Omental fat pad (tissue), 4 donors: ENCODE data around the gene ARL10. TPM values are rescaled to one million over a fixed set of nuclear protein-coding genes. Genes with fewer than 3 reads are reported as not detected.

ENCODE experiments used
- ATAC-seq: fragments of 150-250 bp; one replicate; pipeline ENCODE4 v1.9.1; 2016; ENCODE audit warnings: mild to moderate bottlenecking, moderate library complexity; ENCODE audit not compliant: low FRiP score
- DNase-seq: peaks from one replicate; pipeline ENCODE4 v3.0.0-alpha.2; 2019; ENCODE audit warnings: low spot score
- total RNA-seq, 4 donors: library from RNA; depleted of rRNA; stranded (reverse); fragments of >200 nt; gene quantifications; one replicate each; pipeline ENCODE4 v1.1.0, GENCODE V29; 2016
- TF ChIP-seq, protein P1 (sequence below), 3 donors: fragments of 450-650 bp; IDR thresholded peaks; one replicate each; pipeline ENCODE4 v1.5.1; 2016 to 2017; ENCODE audit warnings: antibody characterized with exemption in 3 of 3, mild to moderate bottlenecking in 3 of 3, moderate library complexity in 2 of 3

Gene ARL10
- total RNA-seq, 4 donors from 2014 or later = 4.2 to 12.1 (median 6.7) TPM

DNA sequence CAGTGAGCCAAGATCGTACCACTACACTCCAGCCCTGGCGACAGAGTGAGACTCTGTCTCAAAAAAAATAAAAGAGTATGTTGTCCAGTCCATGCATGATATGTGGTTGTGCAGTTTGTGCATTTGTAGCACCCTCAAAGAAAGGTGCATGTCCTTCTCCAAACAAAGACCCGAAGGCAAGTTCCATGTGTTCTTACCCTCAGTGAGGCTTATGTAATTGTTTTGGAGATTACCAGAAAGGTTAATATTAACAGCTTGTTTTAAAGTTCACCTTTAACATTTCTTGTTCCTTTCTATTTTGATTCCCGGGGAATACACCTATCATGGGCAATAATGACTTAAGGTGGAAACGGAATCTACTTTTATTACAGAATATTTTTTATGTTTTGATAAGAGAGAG is 26.0 kb upstream of the ARL10 start:
- ATAC-seq (no peak), DNase-seq (no peak)
- TF ChIP-seq, protein P1, sequence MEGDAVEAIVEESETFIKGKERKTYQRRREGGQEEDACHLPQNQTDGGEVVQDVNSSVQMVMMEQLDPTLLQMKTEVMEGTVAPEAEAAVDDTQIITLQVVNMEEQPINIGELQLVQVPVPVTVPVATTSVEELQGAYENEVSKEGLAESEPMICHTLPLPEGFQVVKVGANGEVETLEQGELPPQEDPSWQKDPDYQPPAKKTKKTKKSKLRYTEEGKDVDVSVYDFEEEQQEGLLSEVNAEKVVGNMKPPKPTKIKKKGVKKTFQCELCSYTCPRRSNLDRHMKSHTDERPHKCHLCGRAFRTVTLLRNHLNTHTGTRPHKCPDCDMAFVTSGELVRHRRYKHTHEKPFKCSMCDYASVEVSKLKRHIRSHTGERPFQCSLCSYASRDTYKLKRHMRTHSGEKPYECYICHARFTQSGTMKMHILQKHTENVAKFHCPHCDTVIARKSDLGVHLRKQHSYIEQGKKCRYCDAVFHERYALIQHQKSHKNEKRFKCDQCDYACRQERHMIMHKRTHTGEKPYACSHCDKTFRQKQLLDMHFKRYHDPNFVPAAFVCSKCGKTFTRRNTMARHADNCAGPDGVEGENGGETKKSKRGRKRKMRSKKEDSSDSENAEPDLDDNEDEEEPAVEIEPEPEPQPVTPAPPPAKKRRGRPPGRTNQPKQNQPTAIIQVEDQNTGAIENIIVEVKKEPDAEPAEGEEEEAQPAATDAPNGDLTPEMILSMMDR (IDR thresholded peaks at IDR 0.05) = no peak

DNA sequence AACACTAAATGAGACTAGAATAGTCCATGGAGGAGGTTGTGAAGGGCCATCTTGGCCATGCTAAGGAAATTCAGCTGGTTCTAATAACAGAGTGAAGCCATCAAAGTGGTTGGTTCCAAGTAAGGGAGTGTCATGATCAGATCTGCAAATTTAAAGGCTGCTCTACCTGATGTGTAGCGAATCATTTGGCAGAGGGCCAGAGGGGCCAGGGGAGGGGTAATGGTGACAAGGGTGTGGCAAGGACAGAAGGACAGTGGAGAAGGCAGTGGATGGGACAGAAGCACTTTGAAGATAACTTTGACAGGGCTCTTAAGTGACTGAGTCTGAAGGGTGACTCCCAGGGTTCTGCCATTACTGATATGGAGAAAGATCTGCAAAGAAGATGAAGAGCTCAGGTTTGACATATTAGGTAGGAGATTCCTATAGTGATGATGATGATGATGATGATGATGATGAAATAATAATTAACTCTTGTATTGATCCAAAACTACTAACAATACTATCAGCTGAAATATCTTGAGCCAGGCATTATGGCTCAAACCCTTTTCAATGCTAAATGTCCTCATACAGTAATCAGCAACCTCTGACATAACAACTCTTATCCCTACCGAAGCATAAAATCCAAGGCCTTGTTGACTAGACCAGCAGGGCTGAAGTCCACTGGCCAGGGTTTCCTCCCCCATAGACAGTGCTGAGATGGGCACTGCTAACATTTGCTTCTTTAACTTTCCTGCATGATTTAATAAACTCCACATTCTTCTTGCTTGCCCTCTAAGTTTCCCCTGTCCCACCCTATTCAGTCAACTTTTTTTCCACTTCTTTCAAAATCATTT is 23.7 kb upstream of the ARL10 start:
- ATAC-seq = no peak
- TF ChIP-seq, protein P1 (IDR thresholded peaks at IDR 0.05) = no peak
- DNase-seq = no peak

DNA sequence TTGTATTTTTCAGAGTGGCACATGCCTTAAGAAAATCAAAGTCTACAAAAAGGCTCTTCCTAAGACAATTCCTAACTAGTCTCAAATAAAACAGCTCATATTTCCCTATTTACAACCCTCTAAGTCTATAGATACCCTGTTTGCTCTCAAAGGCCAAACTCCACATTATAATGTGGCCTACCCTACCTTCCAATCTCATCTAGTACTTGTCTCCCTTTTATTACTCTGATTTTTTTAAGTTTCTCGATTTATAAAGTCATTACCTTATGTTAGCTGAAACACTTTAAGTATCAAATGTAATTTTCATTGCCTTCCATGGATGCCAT is 23.2 kb upstream of the ARL10 start:
- ATAC-seq (no peak), DNase-seq (no peak)
- TF ChIP-seq, protein P1 (IDR thresholded peaks at IDR 0.05) = no peak

DNA sequence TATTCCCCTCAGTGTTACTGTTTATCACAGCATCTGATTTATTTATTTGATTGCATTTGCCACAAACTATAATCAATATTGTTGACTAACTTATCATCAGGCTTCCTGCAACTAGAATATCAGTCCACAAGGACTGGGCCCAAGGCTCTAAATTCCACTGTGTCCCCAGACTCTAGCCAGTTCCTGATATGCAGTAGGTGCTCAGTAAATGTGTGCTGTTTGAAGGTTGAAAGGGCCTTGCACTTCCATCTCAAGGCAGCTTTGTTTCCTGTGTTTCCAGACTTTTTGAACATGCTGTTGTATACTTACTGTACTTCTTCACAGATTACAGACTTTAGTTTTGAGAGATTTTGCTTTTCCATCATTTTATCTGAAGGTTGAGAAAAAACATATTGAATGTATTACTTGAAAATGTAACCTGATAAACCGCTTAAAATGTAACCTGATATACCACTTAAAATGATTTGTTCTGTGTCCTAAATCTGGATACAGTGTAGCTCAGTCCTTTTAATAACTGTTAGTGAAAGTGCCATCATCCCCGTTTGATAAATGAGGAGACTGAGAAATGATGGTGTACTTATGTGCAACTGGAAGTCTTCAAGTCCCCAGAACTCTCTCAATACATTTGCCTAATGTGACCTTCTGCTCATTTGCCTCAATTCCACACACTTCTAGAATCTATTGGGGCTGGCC is 22.4 kb upstream of the ARL10 start:
- TF ChIP-seq, protein P1 (IDR thresholded peaks at IDR 0.05) = no peak
- DNase-seq (no peak), ATAC-seq (no peak)

DNA sequence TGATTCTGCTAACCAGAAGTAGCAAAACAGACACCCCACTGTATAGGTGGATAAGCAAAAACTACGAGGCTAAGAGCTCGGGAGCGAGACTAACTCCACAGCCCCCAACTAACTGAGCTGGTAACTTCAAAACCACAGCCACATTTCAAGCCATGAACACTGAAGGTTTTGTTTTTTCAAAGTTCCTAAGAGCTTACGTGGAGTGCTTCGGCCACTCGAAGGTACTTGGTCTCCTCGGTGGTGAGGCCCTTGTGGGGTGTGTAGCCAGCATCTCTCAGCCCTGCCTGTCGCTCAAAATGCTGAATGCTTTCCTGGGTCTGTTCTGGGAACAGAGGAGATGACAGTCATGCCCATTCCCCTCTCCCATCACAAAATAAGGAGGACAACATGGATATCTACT is 14.9 kb upstream of the ARL10 start:
- TF ChIP-seq, protein P1 (IDR thresholded peaks at IDR 0.05) = no peak
- DNase-seq (no peak), ATAC-seq (no peak)

DNA sequence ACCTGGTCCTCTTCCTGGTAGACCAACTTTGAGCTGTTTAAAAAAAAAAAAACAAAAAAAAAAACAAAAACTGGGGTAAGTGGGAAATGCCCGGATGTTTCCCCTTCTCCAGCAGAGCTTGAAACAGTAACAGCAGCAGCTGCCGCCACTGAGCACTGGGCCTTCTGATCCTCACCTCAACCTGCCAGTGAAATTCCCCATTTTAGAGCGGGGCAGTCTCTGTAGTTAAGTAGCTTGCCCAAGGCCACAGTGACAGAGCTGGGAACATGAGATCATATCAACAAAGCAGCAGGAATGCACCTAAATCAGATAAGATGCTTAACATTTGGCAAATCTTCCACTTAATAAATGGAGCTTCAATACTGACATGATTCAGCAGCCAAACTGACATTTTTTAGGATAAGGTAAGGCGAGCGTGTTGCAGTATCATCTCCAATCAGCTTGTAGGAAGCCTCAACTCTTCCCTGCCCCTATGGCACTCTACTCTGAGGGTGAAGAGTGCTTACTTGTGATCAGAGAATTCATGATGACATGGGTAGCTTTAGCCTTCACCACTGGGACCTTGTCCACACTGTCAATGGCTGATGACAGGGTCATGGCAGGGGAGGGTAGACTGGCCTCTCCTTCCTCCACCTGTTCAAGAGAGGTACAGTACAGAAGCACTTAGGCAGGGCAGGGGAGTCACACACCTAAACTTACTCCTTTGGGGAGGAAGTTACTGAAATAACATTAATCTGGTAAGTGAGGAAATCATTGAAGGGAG is 13.0 kb upstream of the ARL10 start:
- DNase-seq = no peak
- no peak for ATAC-seq
- TF ChIP-seq, protein P1 (IDR thresholded peaks at IDR 0.05) = no peak
